Measurements from ENCODE around the gene SEMA5A.

DNA sequence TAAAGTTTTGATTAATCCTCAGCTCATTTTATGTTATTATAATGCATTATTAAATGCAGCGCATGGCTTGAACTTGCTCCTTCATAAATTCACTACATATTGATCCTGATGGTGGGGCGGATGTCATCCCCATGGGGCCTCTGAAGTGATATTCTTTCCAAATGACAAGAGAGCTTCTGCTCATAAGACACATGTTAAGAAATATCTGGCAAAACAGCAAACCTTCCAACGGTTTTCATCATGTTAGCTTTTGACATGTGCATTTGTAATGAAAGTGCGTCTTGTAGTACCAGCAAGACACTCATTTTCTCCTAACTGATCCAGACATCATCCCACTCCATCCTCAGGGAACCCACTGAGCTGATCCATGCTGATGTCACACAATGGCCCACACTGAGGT lies 45.7 kb downstream of the SEMA5A start:
- TF ChIP-seq POLR2AphosphoS5 (IDR thresholded peaks at IDR 0.05; ENCODE audit: low read depth, low read length): no peak
- TF ChIP-seq, protein P1, sequence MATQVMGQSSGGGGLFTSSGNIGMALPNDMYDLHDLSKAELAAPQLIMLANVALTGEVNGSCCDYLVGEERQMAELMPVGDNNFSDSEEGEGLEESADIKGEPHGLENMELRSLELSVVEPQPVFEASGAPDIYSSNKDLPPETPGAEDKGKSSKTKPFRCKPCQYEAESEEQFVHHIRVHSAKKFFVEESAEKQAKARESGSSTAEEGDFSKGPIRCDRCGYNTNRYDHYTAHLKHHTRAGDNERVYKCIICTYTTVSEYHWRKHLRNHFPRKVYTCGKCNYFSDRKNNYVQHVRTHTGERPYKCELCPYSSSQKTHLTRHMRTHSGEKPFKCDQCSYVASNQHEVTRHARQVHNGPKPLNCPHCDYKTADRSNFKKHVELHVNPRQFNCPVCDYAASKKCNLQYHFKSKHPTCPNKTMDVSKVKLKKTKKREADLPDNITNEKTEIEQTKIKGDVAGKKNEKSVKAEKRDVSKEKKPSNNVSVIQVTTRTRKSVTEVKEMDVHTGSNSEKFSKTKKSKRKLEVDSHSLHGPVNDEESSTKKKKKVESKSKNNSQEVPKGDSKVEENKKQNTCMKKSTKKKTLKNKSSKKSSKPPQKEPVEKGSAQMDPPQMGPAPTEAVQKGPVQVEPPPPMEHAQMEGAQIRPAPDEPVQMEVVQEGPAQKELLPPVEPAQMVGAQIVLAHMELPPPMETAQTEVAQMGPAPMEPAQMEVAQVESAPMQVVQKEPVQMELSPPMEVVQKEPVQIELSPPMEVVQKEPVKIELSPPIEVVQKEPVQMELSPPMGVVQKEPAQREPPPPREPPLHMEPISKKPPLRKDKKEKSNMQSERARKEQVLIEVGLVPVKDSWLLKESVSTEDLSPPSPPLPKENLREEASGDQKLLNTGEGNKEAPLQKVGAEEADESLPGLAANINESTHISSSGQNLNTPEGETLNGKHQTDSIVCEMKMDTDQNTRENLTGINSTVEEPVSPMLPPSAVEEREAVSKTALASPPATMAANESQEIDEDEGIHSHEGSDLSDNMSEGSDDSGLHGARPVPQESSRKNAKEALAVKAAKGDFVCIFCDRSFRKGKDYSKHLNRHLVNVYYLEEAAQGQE (IDR thresholded peaks at IDR 0.05; ENCODE audit: insufficient read depth in 1 of 2, low read depth in 2 of 2, low read length in 2 of 2): no peak
- no peak for TF ChIP-seq SIN3A (IDR thresholded peaks at IDR 0.05; ENCODE audit: borderline replicate concordance, insufficient read depth, low read length)
- TF ChIP-seq TAF1 (IDR thresholded peaks at IDR 0.05; ENCODE audit: borderline replicate concordance, insufficient read depth, low read length): no peak
